Fibroblast of lung (primary cell): ENCODE data around the gene GNA12.

ENCODE experiments used
- EZH2 ChIP-seq: IDR thresholded peaks from 2 replicates; pipeline ENCODE4 v1.5.1; 2012; ENCODE audit warnings: low read length, control low read depth, mild to moderate bottlenecking; ENCODE audit errors: missing control alignments
- TF ChIP-seq, protein P1 (sequence below), 2 donors: IDR thresholded peaks in 1 of 2; conservative IDR thresholded peaks in 1 of 2; 1 replicate in 1 of 2; 2 replicates in 1 of 2; pipeline ENCODE4 v1.5.1; 2011 to 2012; ENCODE audit warnings: low read length in 2 of 2, control low read depth in 1 of 2, inconsistent platforms in 1 of 2, low read depth in 1 of 2, mild to moderate bottlenecking in 1 of 2

DNA sequence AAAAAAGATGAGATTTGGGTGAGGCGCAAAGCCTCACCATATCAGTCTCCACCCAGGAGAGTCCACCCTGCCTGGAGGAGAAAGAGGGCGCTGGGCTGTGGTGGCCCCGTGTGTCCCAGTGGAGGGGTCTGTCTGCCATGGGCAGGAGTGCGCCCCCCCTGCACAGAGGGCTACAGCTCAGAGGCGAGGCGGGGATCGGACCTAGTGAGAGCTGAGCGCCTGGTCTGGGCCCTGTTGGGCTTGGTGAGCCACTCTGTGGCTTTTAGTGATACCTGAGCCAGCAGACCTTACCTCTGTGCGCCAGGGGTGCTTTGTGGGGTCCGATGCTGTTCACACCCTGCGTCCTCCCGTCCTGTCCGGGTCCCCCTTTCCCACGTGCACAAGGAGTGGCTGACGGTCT lies 25.9 kb upstream of the GNA12 start:
- TF ChIP-seq, protein P1, sequence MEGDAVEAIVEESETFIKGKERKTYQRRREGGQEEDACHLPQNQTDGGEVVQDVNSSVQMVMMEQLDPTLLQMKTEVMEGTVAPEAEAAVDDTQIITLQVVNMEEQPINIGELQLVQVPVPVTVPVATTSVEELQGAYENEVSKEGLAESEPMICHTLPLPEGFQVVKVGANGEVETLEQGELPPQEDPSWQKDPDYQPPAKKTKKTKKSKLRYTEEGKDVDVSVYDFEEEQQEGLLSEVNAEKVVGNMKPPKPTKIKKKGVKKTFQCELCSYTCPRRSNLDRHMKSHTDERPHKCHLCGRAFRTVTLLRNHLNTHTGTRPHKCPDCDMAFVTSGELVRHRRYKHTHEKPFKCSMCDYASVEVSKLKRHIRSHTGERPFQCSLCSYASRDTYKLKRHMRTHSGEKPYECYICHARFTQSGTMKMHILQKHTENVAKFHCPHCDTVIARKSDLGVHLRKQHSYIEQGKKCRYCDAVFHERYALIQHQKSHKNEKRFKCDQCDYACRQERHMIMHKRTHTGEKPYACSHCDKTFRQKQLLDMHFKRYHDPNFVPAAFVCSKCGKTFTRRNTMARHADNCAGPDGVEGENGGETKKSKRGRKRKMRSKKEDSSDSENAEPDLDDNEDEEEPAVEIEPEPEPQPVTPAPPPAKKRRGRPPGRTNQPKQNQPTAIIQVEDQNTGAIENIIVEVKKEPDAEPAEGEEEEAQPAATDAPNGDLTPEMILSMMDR (conservative IDR thresholded peaks at IDR 0.05 in 1 of 2, IDR thresholded peaks at IDR 0.05 in 1 of 2; ENCODE audit: low read depth in 1 of 2, low read length in 2 of 2) = no peak
- TF ChIP-seq EZH2 = no peak
